K562 (cell line): ENCODE results near the gene FMO5. TPM values are rescaled to one million over a fixed set of nuclear protein-coding genes. Genes with fewer than 3 reads are reported as not detected.

Source experiments
- ATAC-seq: fragments of 200-7000 bp; cut with Tn5 transposase; 3 replicates; pipeline ENCODE4 v1.9.1; 2020; ENCODE audit warnings: moderate library complexity
- BruUV-seq: library from RNA; stranded (reverse); fragments of 400-500 nt; replicated peaks from 2 replicates; lab custom pipeline; 2021; lab: Mats Ljungman, UMichigan
- CTCF ChIA-PET: fragments of 300-600 bp; formaldehyde crosslinking; extraction: SDS; loops from one replicate; lab custom pipeline; 2021; ENCODE audit warnings: low intra/inter-chr PET ratio; lab: Yijun Ruan, JAX
- POLR2A ChIA-PET: fragments of 300-600, 350-650 bp; sonication (Branson Sonifier 250); formaldehyde crosslinking; extraction: SDS; loops from one replicate; lab custom pipeline; 2021; ENCODE audit warnings: antibody characterized with exemption, inconsistent platforms; lab: Yijun Ruan, JAX
- DNase-seq, 4 experiments: peaks; one replicate each; pipeline versions ENCODE4 v3.0.0 to v3.0.0-alpha.2; 2011 to 2018; ENCODE audit warnings: low spot score in 3 of 4, mixed read lengths in 3 of 4; ENCODE audit errors: extremely low read depth in 1 of 4
- FAIRE-seq: peaks from 2 replicates; lab custom pipeline; 2011; peaks lifted over from hg19 to GRCh38; lab: Jason Lieb, UNC
- H2AFZ ChIP-seq: 2 replicates; pipeline ENCODE4 v1.6.0; 2011; ENCODE audit warnings: low read depth, low read length, control low read depth, inconsistent platforms
- H3K27ac ChIP-seq: fragments of 200-600 bp; 3 replicates; pipeline ENCODE4 v1.8.0; 2011; ENCODE audit warnings: low read depth, mild to moderate bottlenecking, control low read depth, inconsistent platforms, low read length, moderate library complexity, mixed read lengths; ENCODE audit errors: extremely low read depth
- H3K27me3 ChIP-seq, 2 experiments: fragments of 300-600 bp in 1 of 2; 2 replicates in 1 of 2; 3 replicates in 1 of 2; pipeline versions ENCODE4 v1.6.0 to v1.8.0; 2011; ENCODE audit warnings: inconsistent platforms in 2 of 2, low read length in 2 of 2, mild to moderate bottlenecking in 1 of 2, mixed read lengths in 1 of 2, moderate library complexity in 1 of 2; ENCODE audit not compliant: control insufficient read depth in 2 of 2, insufficient read depth in 2 of 2
- H3K36me3 ChIP-seq: fragments of 300-600 bp; 3 replicates; pipeline ENCODE4 v1.8.0; 2011; ENCODE audit warnings: mild to moderate bottlenecking, low read length, inconsistent platforms; ENCODE audit not compliant: control insufficient read depth, insufficient read depth
- H3K4me1 ChIP-seq, 2 experiments: fragments of 200-600 bp in 1 of 2; replicated peaks in 1 of 2; 2 replicates in 1 of 2; 3 replicates in 1 of 2; pipeline versions ENCODE4 v1.5.1 to v1.8.0; 2011; ENCODE audit warnings: inconsistent platforms in 2 of 2, low read length in 2 of 2, mild to moderate bottlenecking in 1 of 2, mixed read lengths in 1 of 2, moderate library complexity in 1 of 2; ENCODE audit not compliant: control insufficient read depth in 2 of 2, insufficient read depth in 2 of 2
- H3K4me2 ChIP-seq: 2 replicates; pipeline ENCODE4 v1.6.1; 2011; ENCODE audit warnings: low read length, control low read depth, inconsistent platforms, mixed read lengths; ENCODE audit not compliant: insufficient read depth
- H3K4me3 ChIP-seq: fragments of 200-600 bp; sonication (generic), shearing (Covaris generic); 2 replicates; pipeline ENCODE4 v1.5.1; 2016; ENCODE audit warnings: control low read depth, inconsistent platforms
- H3K79me2 ChIP-seq: fragments of 200-600 bp; 3 replicates; pipeline ENCODE4 v1.8.0; 2011; ENCODE audit warnings: low read length, inconsistent platforms; ENCODE audit not compliant: control insufficient read depth, insufficient read depth
- H3K9ac ChIP-seq, 2 experiments: 2 replicates each; pipeline versions ENCODE4 v1.6.0 to v1.6.1; 2011; ENCODE audit warnings: low read depth in 2 of 2, low read length in 2 of 2, control low read depth in 1 of 2, inconsistent platforms in 1 of 2, mild to moderate bottlenecking in 1 of 2, mixed read lengths in 1 of 2; ENCODE audit not compliant: insufficient read depth in 1 of 2
- H3K9me1 ChIP-seq: one replicate; pipeline ENCODE4 v1.6.0; 2011; ENCODE audit warnings: inconsistent platforms, mild to moderate bottlenecking, low read length, moderate library complexity; ENCODE audit not compliant: control insufficient read depth, insufficient read depth
- H3K9me3 ChIP-seq: replicated peaks from 2 replicates; pipeline ENCODE4 v1.5.1; 2011; ENCODE audit warnings: low read depth, low read length, inconsistent platforms; ENCODE audit not compliant: control insufficient read depth, insufficient read depth
- H4K20me1 ChIP-seq: replicated peaks from 2 replicates; pipeline ENCODE4 v1.6.1; 2011; ENCODE audit warnings: low read length, inconsistent platforms, mixed read lengths; ENCODE audit not compliant: control insufficient read depth, insufficient read depth
- ATF1 ChIP-seq, 2 experiments: fragments of 450-650 bp in 1 of 2; IDR thresholded peaks; 2 replicates each; pipeline ENCODE4 v1.6.1; 2016; ENCODE audit warnings: missing compliant biosample characterization in 1 of 2, missing genetic modification characterization in 1 of 2
- ATF7 ChIP-seq: fragments of 450-650 bp; IDR thresholded peaks from 2 replicates; pipeline ENCODE4 v1.7.1; 2014; ENCODE audit warnings: mild to moderate bottlenecking, moderate library complexity
- BACH1 ChIP-seq: fragments of 200-800 bp; sonication (Bioruptor generic); IDR thresholded peaks from 2 replicates; pipeline ENCODE4 v1.6.1; 2016; ENCODE audit warnings: missing genetic modification characterization, missing compliant biosample characterization
- CREBBP ChIP-seq: IDR thresholded peaks from one replicate; pipeline ENCODE4 v1.6.1; 2012; ENCODE audit warnings: low read depth, mild to moderate bottlenecking, control low read depth, inconsistent platforms, low read length
- FOXK2 ChIP-seq, 2 experiments: fragments of 450-650 bp; IDR thresholded peaks in 1 of 2; conservative IDR thresholded peaks in 1 of 2; 2 replicates each; pipeline ENCODE4 v1.6.1; 2016; ENCODE audit warnings: low read depth in 2 of 2, mild to moderate bottlenecking in 1 of 2
- NFE2 ChIP-seq: IDR thresholded peaks from 2 replicates; pipeline ENCODE4 v1.6.1; 2014; ENCODE audit warnings: antibody characterized with exemption, low read depth
- PRDM10 ChIP-seq: fragments of 450-650 bp; IDR thresholded peaks from 2 replicates; pipeline ENCODE4 v1.6.1; 2018; ENCODE audit not compliant: partially characterized antibody
- RBFOX2 ChIP-seq: fragments of 200-400 bp; formaldehyde crosslinking; IDR thresholded peaks from 2 replicates; pipeline ENCODE4 v1.6.1; 2017; ENCODE audit warnings: low read depth, mild to moderate bottlenecking, low read length, moderate library complexity
- TCF7L2 ChIP-seq: fragments of 150-350 bp; IDR thresholded peaks from 2 replicates; pipeline ENCODE4 v1.6.1; 2016; ENCODE audit warnings: low read depth, mild to moderate bottlenecking, low read length, moderate library complexity
- ZNF24 ChIP-seq: fragments of 450-650 bp; IDR thresholded peaks from 2 replicates; pipeline ENCODE4 v1.6.1; 2016
- ZNF316 ChIP-seq: fragments of 450-650 bp; IDR thresholded peaks from 2 replicates; pipeline ENCODE4 v1.6.1; 2016
- WGBS: fragments of 100-300 bp; shearing (Covaris generic); methylation state at CpG from one replicate; pipeline ENCODE4 v1.1.6; 2016; ENCODE audit warnings: low coverage, mixed read lengths; ENCODE audit not compliant: insufficient coverage; ENCODE audit errors: missing lambda C conversion rate; 5-methylcytosine and 5-hydroxymethylcytosine counted together
- in situ Hi-C: fragments of 300-500 bp; cut with MboI; formaldehyde crosslinking; loops from 4 replicates; pipeline ENCODE4 v1.15.0; 2018; ENCODE audit warnings: inconsistent platforms, mixed read lengths
- intact Hi-C: fragments of 100-400 bp; cut with micrococcal nuclease; formaldehyde crosslinking; loops from 2 replicates; pipeline ENCODE4 v1.14.2; 2022
- polyA plus RNA-seq, 8 experiments: library from polyadenylated mRNA; depleted of rRNA in 4 of 8; stranded (reverse) in 5 of 8; unstranded in 3 of 8; fragments of >200 nt; fragmentation: Nextera tagmentation in 2 of 8; fragmentation: Illumina TruSeq in 1 of 8; extraction: Ambion mirVana in 2 of 8; extraction: Trizol in 1 of 8; gene quantifications; 2 replicates each; pipeline versions ENCODE4 v1.2.1 to v1.2.3, GENCODE V29; 2011 to 2014; ENCODE audit warnings: inconsistent platforms in 1 of 8, missing spikeins in 1 of 8
- total RNA-seq, 7 experiments: library from RNA; depleted of rRNA in 6 of 7; stranded (reverse); fragments of >200 nt in 6 of 7; fragmentation: Illumina TruSeq in 2 of 7; extraction: Trizol in 2 of 7; gene quantifications; 2 replicates each; pipeline versions ENCODE4 v1.2.1 to v1.2.3, GENCODE V29; 2011 to 2021; ENCODE audit warnings: low replicate concordance in 1 of 7
- TF ChIP-seq, protein P1 (sequence below): fragments of 250-450 bp; sonication (Bioruptor Pico); IDR thresholded peaks from 2 replicates; pipeline ENCODE4 v1.5.0; 2022; ENCODE audit warnings: mild to moderate bottlenecking

FMO5 gene
- total and polyA plus RNA-seq, 9 of the 15 experiments (the other 6 are each of a cell fraction or from before 2014, with no cell fraction given) = 0.11 to 0.69 (median 0.19) TPM; not detected in 1

- TF ChIP-seq, protein P1, sequence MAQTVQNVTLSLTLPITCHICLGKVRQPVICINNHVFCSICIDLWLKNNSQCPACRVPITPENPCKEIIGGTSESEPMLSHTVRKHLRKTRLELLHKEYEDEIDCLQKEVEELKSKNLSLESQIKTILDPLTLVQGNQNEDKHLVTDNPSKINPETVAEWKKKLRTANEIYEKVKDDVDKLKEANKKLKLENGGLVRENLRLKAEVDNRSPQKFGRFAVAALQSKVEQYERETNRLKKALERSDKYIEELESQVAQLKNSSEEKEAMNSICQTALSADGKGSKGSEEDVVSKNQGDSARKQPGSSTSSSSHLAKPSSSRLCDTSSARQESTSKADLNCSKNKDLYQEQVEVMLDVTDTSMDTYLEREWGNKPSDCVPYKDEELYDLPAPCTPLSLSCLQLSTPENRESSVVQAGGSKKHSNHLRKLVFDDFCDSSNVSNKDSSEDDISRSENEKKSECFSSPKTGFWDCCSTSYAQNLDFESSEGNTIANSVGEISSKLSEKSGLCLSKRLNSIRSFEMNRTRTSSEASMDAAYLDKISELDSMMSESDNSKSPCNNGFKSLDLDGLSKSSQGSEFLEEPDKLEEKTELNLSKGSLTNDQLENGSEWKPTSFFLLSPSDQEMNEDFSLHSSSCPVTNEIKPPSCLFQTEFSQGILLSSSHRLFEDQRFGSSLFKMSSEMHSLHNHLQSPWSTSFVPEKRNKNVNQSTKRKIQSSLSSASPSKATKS (CRISPR knock-in tag) = no peak
These were observed 53.6 kb downstream of the FMO5 start (continued) for GRCh38 chr1:147171399-147172167.

GRCh38 chr1:147169840-147170674 lies 55.1 kb downstream of the FMO5 start:
- peak overlapping the region; percentile 20; the same call in 1 of the 2 replicates for H2AFZ ChIP-seq
- peaks cover 38% of the 10 kb centered on the region for H3K79me2 ChIP-seq
- no TSS peak for BruUV-seq
- FAIRE-seq (peak; percentile 52), DNase-seq (peak in 1 of 4 experiments; percentile 6), ATAC-seq (no peak)
- POLR2A ChIA-PET = interaction anchor here (0.7 to 4.4 kb wide), 9 partner anchors 9 to 86 kb away, joined by 3 to 27 read pairs (median 4); no protein-coding TSS in a partner anchor
- no peaks in the 10 kb centered on the region for H4K20me1 ChIP-seq
- H3K36me3 ChIP-seq = peaks cover 17% of the 10 kb centered on the region
- intact Hi-C loops = loop anchor here (5.0 kb wide), 1 partner anchor 88 kb away; no protein-coding TSS in a partner anchor
- H3K9me1 ChIP-seq = no peaks in the 10 kb centered on the region
- H3K27me3 ChIP-seq = no peaks in the 10 kb centered on the region
- H3K9ac ChIP-seq = peak overlapping the region in 1 of 2 experiments; percentile 74; a peak in 2 of 4 replicates
- H3K27ac ChIP-seq = peak overlapping the region; percentile 76
- WGBS = 17% methylated on average over 6 of the region's 6 CpGs
- H3K4me2 ChIP-seq = peak overlapping the region; percentile 94
- in situ Hi-C loops = loop anchor here (5.0 kb wide), 1 partner anchor 57 kb away; the partner anchor contains the start of gene FMO5
- H3K4me3 ChIP-seq = peak overlapping the region; percentile 70
- peaks cover 14% of the 10 kb centered on the region in 2 experiments for H3K4me1 ChIP-seq
- CTCF ChIA-PET = interaction anchor here (0.8 kb wide), 1 partner anchor 73 kb away, joined by 3 read pairs; no protein-coding TSS in a partner anchor
- no peaks in the 10 kb centered on the region for H3K9me3 ChIP-seq
- TF ChIP-seq ZNF316 (peak; percentile 87), TCF7L2 (peak; percentile 48; the same call in 1 of the 2 replicates), CREBBP (no peak), ATF1 (CRISPR knock-in tag; IDR thresholded peaks at IDR 0.05) (no peak), ATF1 (tag; IDR thresholded peaks at IDR 0.05) (no peak), RBFOX2 (peak; percentile 28; the same call in 1 of the 2 replicates), FOXK2 (conservative IDR thresholded peaks at IDR 0.05 in 1 of 2, IDR thresholded peaks at IDR 0.05 in 1 of 2; ENCODE audit: low read depth in 2 of 2) (peak in 1 of 2 experiments; percentile 93; a peak in 2 of 4 replicates), ATF7 (peak; percentile 80), NFE2 (peak; percentile 25), BACH1 (tag) (0 out of 2 replicates have a peak, but pooled peaks have one; percentile 36), ZNF24 (peak; percentile 55; the same call in 1 of the 2 replicates), PRDM10 (peak; percentile 99)
